Measurements from ENCODE around the gene CFAP107.

CFAP107 gene

DNA sequence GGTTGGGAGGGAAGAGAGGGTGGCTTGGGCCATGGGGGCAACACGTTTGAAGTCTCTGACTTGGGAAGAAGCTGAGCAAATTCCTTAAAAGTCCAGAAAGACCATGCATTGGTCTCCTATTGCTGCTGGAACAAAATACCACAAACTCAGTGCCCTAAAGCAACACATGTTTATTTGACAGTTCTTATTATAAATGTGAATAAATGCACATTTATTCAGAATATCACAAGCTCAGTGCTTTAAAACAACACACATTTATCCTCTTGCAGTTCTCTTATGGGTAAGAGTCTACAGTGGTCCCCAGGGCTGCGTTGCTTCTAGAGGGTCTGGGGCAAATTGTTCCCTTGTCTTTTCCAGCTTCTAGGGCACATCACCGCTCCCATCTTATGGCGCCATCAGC is 17.5 kb downstream of the CFAP107 start:
- ChIA-PET CTCF (no interaction called here), POLR2A (ENCODE audit: low non-redundant PET) (no interaction called here)
- no peak overlapping the region for H3K27ac ChIP-seq
- TF ChIP-seq, protein P1, sequence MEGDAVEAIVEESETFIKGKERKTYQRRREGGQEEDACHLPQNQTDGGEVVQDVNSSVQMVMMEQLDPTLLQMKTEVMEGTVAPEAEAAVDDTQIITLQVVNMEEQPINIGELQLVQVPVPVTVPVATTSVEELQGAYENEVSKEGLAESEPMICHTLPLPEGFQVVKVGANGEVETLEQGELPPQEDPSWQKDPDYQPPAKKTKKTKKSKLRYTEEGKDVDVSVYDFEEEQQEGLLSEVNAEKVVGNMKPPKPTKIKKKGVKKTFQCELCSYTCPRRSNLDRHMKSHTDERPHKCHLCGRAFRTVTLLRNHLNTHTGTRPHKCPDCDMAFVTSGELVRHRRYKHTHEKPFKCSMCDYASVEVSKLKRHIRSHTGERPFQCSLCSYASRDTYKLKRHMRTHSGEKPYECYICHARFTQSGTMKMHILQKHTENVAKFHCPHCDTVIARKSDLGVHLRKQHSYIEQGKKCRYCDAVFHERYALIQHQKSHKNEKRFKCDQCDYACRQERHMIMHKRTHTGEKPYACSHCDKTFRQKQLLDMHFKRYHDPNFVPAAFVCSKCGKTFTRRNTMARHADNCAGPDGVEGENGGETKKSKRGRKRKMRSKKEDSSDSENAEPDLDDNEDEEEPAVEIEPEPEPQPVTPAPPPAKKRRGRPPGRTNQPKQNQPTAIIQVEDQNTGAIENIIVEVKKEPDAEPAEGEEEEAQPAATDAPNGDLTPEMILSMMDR (conservative IDR thresholded peaks at IDR 0.05; ENCODE audit: low read depth), result no peak
- no peak for DNase-seq (ENCODE audit: low spot score)

DNA sequence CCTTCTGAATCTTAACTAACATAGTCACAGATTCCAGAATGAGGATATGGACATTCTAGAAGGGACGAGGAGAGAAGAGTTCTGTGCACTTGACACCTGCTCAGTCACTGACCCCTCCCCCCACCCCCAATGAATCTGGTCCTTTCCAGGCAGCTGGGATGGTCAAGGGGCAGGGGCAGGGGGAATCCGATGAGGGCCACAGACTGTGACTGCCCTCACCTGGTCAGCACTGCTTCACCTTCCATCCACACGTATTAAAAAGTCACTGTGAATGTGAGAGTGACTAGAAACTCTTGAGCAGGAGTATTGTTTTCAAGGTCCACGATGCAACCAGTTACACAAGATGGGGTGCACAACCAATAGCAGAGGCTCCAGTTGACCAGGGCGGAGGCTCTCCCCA is 18.0 kb downstream of the CFAP107 start:
- no peak for DNase-seq (ENCODE audit: low spot score)
- TF ChIP-seq, protein P1 (conservative IDR thresholded peaks at IDR 0.05; ENCODE audit: low read depth), result no peak
- H3K27ac ChIP-seq, result no peak overlapping the region
- ChIA-PET CTCF (interaction anchor here (0.6 kb wide), 1 partner anchor 105 kb away, joined by 3 read pairs; no protein-coding TSS in a partner anchor), POLR2A (ENCODE audit: low non-redundant PET) (no interaction called here)

DNA sequence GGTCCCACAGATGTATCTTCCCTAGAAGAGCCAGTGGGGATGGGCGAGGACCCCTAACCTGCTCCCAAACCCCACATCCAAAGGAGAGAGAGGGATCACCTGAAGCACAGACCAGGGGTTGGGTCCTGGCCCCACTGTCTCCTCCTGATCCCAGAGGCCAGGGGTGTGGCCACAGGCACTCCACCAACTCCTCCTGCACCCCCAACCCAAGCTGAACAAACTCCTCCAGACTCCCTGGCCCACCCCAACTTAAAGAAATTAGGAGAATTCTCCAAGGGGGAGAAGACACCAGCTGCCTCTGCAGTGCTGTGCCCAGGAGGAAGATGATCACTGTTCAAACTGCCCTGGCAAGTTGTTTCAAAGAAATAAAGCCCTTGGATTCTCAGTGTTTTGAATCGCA is 23.0 kb downstream of the CFAP107 start:
- CTCF ChIA-PET, result no interaction called here
- DNase-seq (ENCODE audit: low spot score), result no peak
- POLR2A ChIA-PET (ENCODE audit: low non-redundant PET), result no interaction called here
- H3K27ac ChIP-seq, result no peak overlapping the region
- TF ChIP-seq, protein P1 (conservative IDR thresholded peaks at IDR 0.05; ENCODE audit: low read depth), result no peak

DNA sequence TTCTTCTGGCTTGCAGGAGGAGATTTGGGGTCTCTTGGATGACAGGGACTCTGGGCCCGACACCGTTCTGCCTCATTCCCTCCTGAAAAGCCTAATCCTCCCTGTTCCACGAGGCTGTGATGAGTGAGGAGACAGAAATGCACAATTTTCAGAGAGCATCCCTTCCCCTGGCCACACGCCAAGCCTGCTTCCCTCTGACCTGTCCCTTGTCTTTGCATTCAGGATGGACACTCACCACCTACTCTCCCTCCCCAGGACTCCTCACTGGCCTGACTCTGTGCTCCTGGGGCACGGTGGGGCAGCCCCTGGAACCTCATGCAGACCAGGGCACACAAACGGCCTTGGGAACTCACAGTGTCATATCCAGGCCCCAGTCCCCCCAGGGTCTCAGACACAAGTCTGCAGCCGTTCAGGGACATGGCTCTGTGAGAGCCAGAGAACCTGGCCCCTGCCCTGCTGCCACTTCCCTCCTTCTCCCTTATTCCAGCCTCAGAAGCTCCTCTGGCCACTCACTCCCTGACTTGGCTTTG is 24.0 kb downstream of the CFAP107 start:
- POLR2A ChIA-PET (ENCODE audit: low non-redundant PET), result no interaction called here
- CTCF ChIA-PET, result no interaction called here
- DNase-seq (ENCODE audit: low spot score), result no peak
- H3K27ac ChIP-seq, result no peak overlapping the region
- TF ChIP-seq, protein P1 (conservative IDR thresholded peaks at IDR 0.05; ENCODE audit: low read depth), result no peak

DNA sequence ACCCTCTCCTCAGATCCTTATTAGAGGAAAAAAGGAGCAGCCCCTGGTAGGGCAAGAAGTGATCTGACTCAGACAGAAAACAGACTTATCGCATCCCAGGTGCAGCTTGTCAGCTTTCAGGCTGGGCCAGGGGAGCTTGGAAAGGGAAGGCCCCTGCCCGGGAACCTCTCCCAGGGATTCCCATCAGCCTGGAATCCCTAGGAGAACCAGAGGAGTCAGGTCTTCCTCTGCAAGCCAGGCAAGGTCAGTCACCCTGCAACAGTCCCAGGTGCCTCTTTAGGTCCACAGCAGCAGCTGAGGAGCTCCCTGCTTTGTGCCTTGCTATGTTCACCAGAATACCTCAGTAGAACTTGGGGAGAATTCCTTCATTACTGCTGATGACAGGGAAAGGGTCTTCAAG is 24.6 kb downstream of the CFAP107 start:
- TF ChIP-seq, protein P1 (conservative IDR thresholded peaks at IDR 0.05; ENCODE audit: low read depth), result no peak

DNA sequence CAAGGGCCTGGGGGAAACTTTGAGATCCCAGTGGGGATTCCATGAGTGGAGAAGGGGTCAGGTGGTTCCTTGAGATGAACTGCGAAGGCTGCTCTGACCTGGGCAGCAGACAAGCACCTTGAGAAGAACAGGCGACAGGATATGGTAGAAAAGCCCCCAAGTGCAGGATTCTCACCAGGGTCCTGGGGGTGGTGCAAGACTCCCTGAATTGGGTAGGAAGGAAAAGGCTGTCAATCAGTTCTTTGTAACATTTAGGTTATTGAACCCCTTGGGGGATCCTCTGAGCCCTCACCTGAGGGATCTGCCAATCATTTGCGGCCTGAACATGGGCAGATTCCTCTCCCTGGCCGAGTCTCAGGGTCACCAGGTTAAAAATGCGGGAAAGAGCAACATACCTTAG is 25.2 kb downstream of the CFAP107 start:
- ChIA-PET CTCF (interaction anchor here (0.6 kb wide), 1 partner anchor 113 kb away, joined by 3 read pairs; no protein-coding TSS in a partner anchor), POLR2A (ENCODE audit: low non-redundant PET) (no interaction called here)
- H3K27ac ChIP-seq, result no peak overlapping the region
- TF ChIP-seq, protein P1 (conservative IDR thresholded peaks at IDR 0.05; ENCODE audit: low read depth), result no peak
- DNase-seq (ENCODE audit: low spot score), result no peak

More for the DNA sequence above, 24.6 kb downstream of the CFAP107 start:
- DNase-seq (ENCODE audit: low spot score), result no peak
- ChIA-PET CTCF (interaction anchor here (0.6 kb wide), 1 partner anchor 112 kb away, joined by 3 read pairs; no protein-coding TSS in a partner anchor), POLR2A (ENCODE audit: low non-redundant PET) (no interaction called here)
- no peak overlapping the region for H3K27ac ChIP-seq
